GM12891 (cell line): ENCODE results near the gene BCCIP.
A peak's percentile ranks its signal among the peaks of the same experiment; 100 is the strongest.

ENCODE experiments used
- DNase-seq: peaks from one replicate; pipeline ENCODE4 v3.0.0; 2011; ENCODE audit warnings: low spot score; ENCODE audit not compliant: insufficient read length
- FAIRE-seq: peaks from 2 replicates; lab custom pipeline; 2011; peaks lifted over from hg19 to GRCh38; lab: Jason Lieb, UNC
- PAX5 ChIP-seq: IDR thresholded peaks from 2 replicates; pipeline ENCODE4 v1.6.1; 2011; ENCODE audit warnings: low read length, moderate library complexity, mild to moderate bottlenecking; ENCODE audit not compliant: insufficient read depth, severe bottlenecking
- POLR2A ChIP-seq: IDR thresholded peaks from 2 replicates; pipeline ENCODE4 v1.6.1; 2011; ENCODE audit warnings: low read depth, low read length, control low read depth
- POLR2AphosphoS5 ChIP-seq: IDR thresholded peaks from 2 replicates; pipeline ENCODE4 v1.6.1; 2011; ENCODE audit warnings: low read depth, low read length, control low read depth
- POU2F2 ChIP-seq: IDR thresholded peaks from 2 replicates; pipeline ENCODE4 v1.6.1; 2011; ENCODE audit warnings: low read depth, mild to moderate bottlenecking, control low read depth, low read length, moderate library complexity
- SPI1 ChIP-seq: IDR thresholded peaks from 2 replicates; pipeline ENCODE4 v1.6.1; 2011; ENCODE audit warnings: low read depth, low read length, control low read depth
- TAF1 ChIP-seq: IDR thresholded peaks from 2 replicates; pipeline ENCODE4 v1.6.1; 2011; ENCODE audit warnings: low read depth, low read length, control low read depth

The BCCIP gene

GRCh38 chr10:125781374-125781773, 42.0 kb upstream of the BCCIP start:
- TF ChIP-seq TAF1 (no peak), POU2F2 (no peak), PAX5 (no peak), POLR2A (no peak), SPI1 (no peak), POLR2AphosphoS5 (no peak)
- FAIRE-seq (no peak), DNase-seq (no peak)

- no peak for TF ChIP-seq POU2F2
- no peak for TF ChIP-seq POLR2A
- DNase-seq (no peak), FAIRE-seq (no peak)
Measured at GRCh38 chr10:125782054-125782453, 41.3 kb upstream of the BCCIP start.

- TF ChIP-seq POLR2AphosphoS5 (no peak), PAX5 (no peak), POU2F2 (no peak), TAF1 (no peak), POLR2A (no peak), SPI1 (no peak)
- FAIRE-seq (no peak), DNase-seq (no peak)
Measured at GRCh38 chr10:125782616-125783015, 40.7 kb upstream of the BCCIP start.

- no peak for FAIRE-seq
Measured at GRCh38 chr10:125783408-125783807, 39.9 kb upstream of the BCCIP start.

GRCh38 chr10:125783957-125784356, 39.4 kb upstream of the BCCIP start:
- no peak for DNase-seq
- peak; percentile 84 for FAIRE-seq
- no peak for TF ChIP-seq POLR2AphosphoS5
- no peak for TF ChIP-seq POU2F2
- TF ChIP-seq POLR2A: no peak
- TF ChIP-seq TAF1: no peak
- TF ChIP-seq SPI1: peak; percentile 41; the same call in 1 of the 2 replicates
- no peak for TF ChIP-seq PAX5

More at GRCh38 chr10:125783408-125783807, 39.9 kb upstream of the BCCIP start:
- DNase-seq: no peak
- TF ChIP-seq TAF1 (no peak), SPI1 (no peak), POU2F2 (no peak), POLR2AphosphoS5 (no peak), PAX5 (no peak), POLR2A (no peak)

- FAIRE-seq (no peak), DNase-seq (no peak)
- no peak for TF ChIP-seq SPI1
- TF ChIP-seq PAX5: no peak
- TF ChIP-seq POLR2AphosphoS5: no peak
- no peak for TF ChIP-seq POLR2A
- no peak for TF ChIP-seq TAF1
- no peak for TF ChIP-seq POU2F2
Measured at GRCh38 chr10:125785791-125786190, 37.6 kb upstream of the BCCIP start.

- TF ChIP-seq PAX5 (no peak), TAF1 (no peak), POLR2AphosphoS5 (no peak), SPI1 (no peak), POU2F2 (no peak), POLR2A (no peak)
- DNase-seq (no peak), FAIRE-seq (no peak)
Measured at GRCh38 chr10:125788156-125789034, 35.0 kb upstream of the BCCIP start.

- FAIRE-seq (no peak), DNase-seq (no peak)
- TF ChIP-seq PAX5 (no peak), TAF1 (no peak), POU2F2 (no peak), SPI1 (no peak), POLR2AphosphoS5 (no peak), POLR2A (no peak)
Measured at GRCh38 chr10:125792342-125793300, 30.7 kb upstream of the BCCIP start.

GRCh38 chr10:125795128-125795527, 28.2 kb upstream of the BCCIP start:
- DNase-seq (no peak), FAIRE-seq (no peak)
- TF ChIP-seq PAX5 (no peak), POLR2A (no peak), POU2F2 (no peak), POLR2AphosphoS5 (no peak), SPI1 (no peak), TAF1 (no peak)
